ENCODE data around the gene C1S.

DNA sequence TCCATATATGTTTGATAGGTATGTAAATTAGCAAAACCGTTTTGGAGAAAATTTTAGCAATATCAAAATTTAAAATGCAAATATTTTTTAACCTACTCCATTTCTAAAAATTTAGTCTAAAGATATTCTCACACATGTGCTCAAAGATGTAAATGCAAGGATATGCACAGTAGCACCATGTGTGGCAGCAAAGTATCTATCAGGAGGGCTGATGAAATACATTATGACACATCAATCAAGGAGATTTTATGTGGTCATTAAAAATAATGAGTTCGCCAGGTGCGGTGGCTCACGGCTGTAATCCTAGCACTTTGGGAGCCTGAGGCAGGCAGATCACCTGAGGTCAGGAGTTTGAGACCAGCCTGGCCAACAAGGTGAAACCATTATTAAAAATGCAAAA is 39.7 kb downstream of the C1S start:
- no peak for TF ChIP-seq CTCF (IDR thresholded peaks at IDR 0.05; ENCODE audit: poor library complexity)
- TF ChIP-seq EZH2 (IDR thresholded peaks at IDR 0.05; ENCODE audit: borderline replicate concordance), result no peak
